Fibroblast of mammary gland (primary cell): ENCODE measurements around the gene RBM26.

ENCODE experiments used
- DNase-seq: peaks from one replicate; pipeline ENCODE4 v3.0.0-alpha.2; 2010; ENCODE audit warnings: low read depth
- H3K4me3 ChIP-seq: 2 replicates; pipeline ENCODE4 v1.5.1; 2011; ENCODE audit warnings: low read depth, mild to moderate bottlenecking, low read length, moderate library complexity; ENCODE audit not compliant: control insufficient read depth
- CTCF ChIP-seq: conservative IDR thresholded peaks from 2 replicates; pipeline ENCODE4 v1.5.1; 2011; ENCODE audit warnings: low read depth, low read length, inconsistent platforms; ENCODE audit not compliant: control insufficient read depth, insufficient read depth

The RBM26 gene

GRCh38 chr13:79312340-79312855 is 93.7 kb downstream of the RBM26 start:
- H3K4me3 ChIP-seq, result no peak overlapping the region
- no peak for DNase-seq
- no peak for TF ChIP-seq CTCF

GRCh38 chr13:79311386-79311785 is 94.7 kb downstream of the RBM26 start:
- DNase-seq, result no peak
- H3K4me3 ChIP-seq, result no peak overlapping the region
- TF ChIP-seq CTCF, result no peak

- no peak for DNase-seq
- H3K4me3 ChIP-seq, result no peak overlapping the region
- TF ChIP-seq CTCF, result no peak
Measured at GRCh38 chr13:79309690-79310089, 96.4 kb downstream of the RBM26 start.

GRCh38 chr13:79307866-79308298 is 98.2 kb downstream of the RBM26 start:
- H3K4me3 ChIP-seq, result no peak overlapping the region
- no peak for TF ChIP-seq CTCF
- peak; percentile 52 for DNase-seq

GRCh38 chr13:79307433-79307861 is 98.6 kb downstream of the RBM26 start:
- no peak for DNase-seq
- no peak for TF ChIP-seq CTCF
- H3K4me3 ChIP-seq, result no peak overlapping the region

- TF ChIP-seq CTCF, result no peak
- DNase-seq, result no peak
- no peak overlapping the region for H3K4me3 ChIP-seq
Measured at GRCh38 chr13:79306650-79307049, 99.4 kb downstream of the RBM26 start.

GRCh38 chr13:79297128-79297527 is 108.9 kb downstream of the RBM26 start:
- H3K4me3 ChIP-seq, result no peak overlapping the region
- no peak for TF ChIP-seq CTCF
- no peak for DNase-seq
